Naive thymus-derived CD4-positive, alpha-beta T cell (primary cell): Measurements from ENCODE around the gene MRPL27. TPM values are rescaled to one million over a fixed set of nuclear protein-coding genes. Genes with fewer than 3 reads are reported as not detected.

Source experiments
- ATAC-seq: fragments of 150-1000 bp; cut with Tn5 transposase; 2 replicates; pipeline ENCODE4 v1.10.0; 2021; ENCODE audit warnings: mild to moderate bottlenecking, moderate library complexity
- CTCF ChIA-PET: fragments of 350-600 bp; sonication (Branson Sonifier 250); formaldehyde crosslinking; loops from one replicate; lab custom pipeline; 2021; ENCODE audit warnings: antibody characterized with exemption; lab: Charles Lee
- POLR2A ChIA-PET: fragments of 350-600 bp; sonication (Branson Sonifier 250); formaldehyde crosslinking; loops from one replicate; lab custom pipeline; 2021; ENCODE audit warnings: antibody characterized with exemption, inconsistent platforms; lab: Charles Lee
- DNase-seq, 9 donors: peaks; one replicate each; pipeline versions ENCODE4 v3.0.0 to v3.0.0-alpha.2; 2020 to 2022; ENCODE audit warnings: mixed read lengths in 1 of 9
- H3K27ac ChIP-seq: one replicate; pipeline ENCODE4 v1.7.0; 2013; ENCODE audit warnings: mild to moderate bottlenecking, low read depth, low read length, moderate library complexity
- H3K27me3 ChIP-seq, 2 donors: one replicate each; pipeline ENCODE4 v1.7.0; 2013; ENCODE audit warnings: low read length in 2 of 2, mild to moderate bottlenecking in 2 of 2, moderate library complexity in 2 of 2; ENCODE audit not compliant: control insufficient read depth in 2 of 2, insufficient read depth in 2 of 2
- H3K36me3 ChIP-seq, 3 experiments: 1 replicate in 2 of 3; 2 replicates in 1 of 3; pipeline ENCODE4 v1.7.0; 2013; ENCODE audit warnings: low read length in 3 of 3, mild to moderate bottlenecking in 3 of 3, moderate library complexity in 1 of 3; ENCODE audit not compliant: insufficient read depth in 3 of 3, control insufficient read depth in 2 of 3
- H3K4me1 ChIP-seq, 2 donors: one replicate each; pipeline ENCODE4 v1.7.0; 2013; ENCODE audit warnings: low read length in 2 of 2, mild to moderate bottlenecking in 2 of 2, moderate library complexity in 1 of 2; ENCODE audit not compliant: control insufficient read depth in 2 of 2, insufficient read depth in 2 of 2
- H3K4me3 ChIP-seq: 2 replicates; pipeline ENCODE4 v1.7.0; 2013; ENCODE audit warnings: mild to moderate bottlenecking, low read length
- H3K9me3 ChIP-seq, 3 experiments: 1 replicate in 2 of 3; 2 replicates in 1 of 3; pipeline ENCODE4 v1.7.0; 2013; ENCODE audit warnings: low read length in 3 of 3; ENCODE audit not compliant: control insufficient read depth in 2 of 3
- H3K27ac Mint-ChIP-seq, 9 donors: one replicate each; pipeline ENCODE4 v1.8.0; 2020 to 2022; ENCODE audit warnings: mixed read lengths in 9 of 9, mild to moderate bottlenecking in 8 of 9, moderate library complexity in 5 of 9, inconsistent platforms in 2 of 9
- H3K27me3 Mint-ChIP-seq, 5 donors: one replicate each; pipeline ENCODE4 v1.8.0; 2021 to 2022; ENCODE audit warnings: mixed read lengths in 5 of 5, mild to moderate bottlenecking in 1 of 5
- H3K36me3 Mint-ChIP-seq, 5 donors: one replicate each; pipeline ENCODE4 v1.8.0; 2020 to 2022; ENCODE audit warnings: mixed read lengths in 5 of 5, mild to moderate bottlenecking in 3 of 5, inconsistent platforms in 1 of 5
- H3K4me1 Mint-ChIP-seq, 7 donors: one replicate each; pipeline ENCODE4 v1.8.0; 2020 to 2022; ENCODE audit warnings: mixed read lengths in 7 of 7, mild to moderate bottlenecking in 3 of 7, inconsistent platforms in 1 of 7
- H3K4me3 Mint-ChIP-seq, 10 donors: one replicate each; pipeline ENCODE4 v1.8.0; 2020 to 2022; ENCODE audit warnings: mild to moderate bottlenecking in 10 of 10, mixed read lengths in 10 of 10, moderate library complexity in 6 of 10, inconsistent platforms in 2 of 10
- H3K9me3 Mint-ChIP-seq, 11 donors: one replicate each; pipeline ENCODE4 v1.8.0; 2020 to 2022; ENCODE audit warnings: mixed read lengths in 11 of 11, mild to moderate bottlenecking in 4 of 11, inconsistent platforms in 1 of 11, moderate library complexity in 1 of 11
- intact Hi-C, 2 donors: fragments of 100-400 bp; cut with micrococcal nuclease; formaldehyde crosslinking; loops; one replicate each; pipeline ENCODE4 v1.15.1; 2023
- polyA plus RNA-seq, 2 donors: library from polyadenylated mRNA; unstranded; fragments of 300-500 nt; fragmentation: Illumina TruSeq; gene quantifications; one replicate each; pipeline ENCODE4 v1.2.3, GENCODE V29; 2021
- total RNA-seq, 6 experiments: library from RNA in 5 of 6; stranded (reverse) in 5 of 6; gene quantifications; 1 replicate in 5 of 6; 2 replicates in 1 of 6; pipeline ENCODE4 v1.2.3 and lab custom pipeline; 2021 to 2026

Gene MRPL27
- total and polyA plus RNA-seq, 7 experiments from 2014 or later: 29.5 to 64.7 (median 34.4) TPM

DNA sequence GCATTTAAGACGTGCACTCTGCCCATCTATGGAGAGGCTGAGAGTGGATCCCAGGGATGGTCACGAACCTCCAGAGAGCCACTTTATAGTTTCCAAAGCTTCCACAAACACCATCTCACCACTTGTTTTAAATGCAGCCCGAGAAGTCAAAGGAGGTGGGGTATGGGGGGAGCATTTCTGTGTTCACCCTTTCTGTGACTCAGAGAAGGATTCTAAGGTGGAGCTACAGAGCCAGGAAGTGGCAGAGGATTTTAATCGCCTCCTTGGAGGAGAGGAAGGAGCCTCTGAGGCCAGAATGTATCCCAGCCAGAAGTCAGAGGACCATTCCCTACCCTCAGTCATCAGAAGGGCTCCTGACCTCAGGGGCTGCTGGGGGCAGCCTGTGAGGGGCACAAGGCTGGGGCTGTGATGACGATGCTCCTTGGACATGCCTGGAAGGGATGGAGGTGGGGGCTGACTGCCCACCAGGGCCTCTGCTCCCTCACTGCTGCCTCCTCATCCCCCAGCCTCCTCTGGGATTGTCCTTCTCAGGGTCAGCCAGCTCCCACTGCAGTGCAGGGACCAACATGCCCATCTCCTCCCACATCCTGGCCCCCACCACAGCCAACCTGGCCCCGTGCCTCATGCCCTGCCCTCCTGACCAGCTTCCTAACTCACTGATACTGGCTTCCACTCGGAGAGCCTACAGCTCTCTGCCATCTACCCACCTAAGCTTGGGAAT lies 24.3 kb downstream of the MRPL27 start:
- H3K27ac Mint-ChIP-seq: peak overlapping the region in 7 of 9 donors; percentile 34 to 88 (median 85)
- H3K27me3 Mint-ChIP-seq: no peaks in the 10 kb centered on the region
- no peaks in the 10 kb centered on the region for H3K9me3 ChIP-seq
- ATAC-seq: no peak
- peaks cover 22% of the 10 kb centered on the region in 2 donors for H3K4me1 ChIP-seq
- no peak overlapping the region for H3K27ac ChIP-seq
- no peak overlapping the region for H3K4me3 ChIP-seq
- DNase-seq: no peak
- peaks cover 0 to 12% (median 0%) of the 10 kb centered on the region in 3 experiments for H3K36me3 ChIP-seq
- CTCF ChIA-PET: interaction anchor here (1.0 to 3.4 kb wide), 2 partner anchors 13 to 14 kb away, joined by 3 to 14 read pairs; no protein-coding TSS in a partner anchor
- POLR2A ChIA-PET: interaction anchor here (0.6 to 1.3 kb wide), 4 partner anchors 13 to 1782 kb away, joined by 3 to 4 read pairs (median 4); partner anchors contain the start of gene LRRC59
- H3K4me3 Mint-ChIP-seq: peak overlapping the region in 9 of 10 donors; percentile 8 to 91 (median 86)
- H3K4me1 Mint-ChIP-seq: peaks cover 30 to 50% (median 42%) of the 10 kb centered on the region in 7 donors
- no peaks in the 10 kb centered on the region for H3K9me3 Mint-ChIP-seq
- no peaks in the 10 kb centered on the region for H3K27me3 ChIP-seq
- H3K36me3 Mint-ChIP-seq: peaks cover 0 to 4% (median 0%) of the 10 kb centered on the region in 5 donors
- intact Hi-C loops: no loop called here

GRCh38 chr17:50347894-50348291 lies 25.1 kb downstream of the MRPL27 start:
- H3K27ac ChIP-seq: peak overlapping the region; percentile 84
- peaks cover 0 to 5% (median 0%) of the 10 kb centered on the region in 3 experiments for H3K36me3 ChIP-seq
- Mint-ChIP-seq H3K4me1 (peaks cover 25 to 50% (median 39%) of the 10 kb centered on the region in 7 donors), H3K27me3 (no peaks in the 10 kb centered on the region), H3K27ac (peak overlapping the region; percentile 50 to 93 (median 86)), H3K4me3 (peak overlapping the region; percentile 74 to 92 (median 87)), H3K9me3 (no peaks in the 10 kb centered on the region), H3K36me3 (peaks cover 0 to 3% (median 0%) of the 10 kb centered on the region in 5 donors)
- ATAC-seq (no peak), DNase-seq (no peak)
- no peaks in the 10 kb centered on the region for H3K27me3 ChIP-seq
- intact Hi-C loops: no loop called here
- H3K4me1 ChIP-seq: peaks cover 22% of the 10 kb centered on the region in 2 donors
- POLR2A ChIA-PET: interaction anchor here (0.7 to 1.3 kb wide), 3 partner anchors 10 to 50 kb away, joined by 3 read pairs; partner anchors contain the start of gene LRRC59
- H3K9me3 ChIP-seq: no peaks in the 10 kb centered on the region
- H3K4me3 ChIP-seq: no peak overlapping the region
- CTCF ChIA-PET: interaction anchor here (3.4 kb wide), 1 partner anchor 14 kb away, joined by 14 read pairs; no protein-coding TSS in a partner anchor

DNA sequence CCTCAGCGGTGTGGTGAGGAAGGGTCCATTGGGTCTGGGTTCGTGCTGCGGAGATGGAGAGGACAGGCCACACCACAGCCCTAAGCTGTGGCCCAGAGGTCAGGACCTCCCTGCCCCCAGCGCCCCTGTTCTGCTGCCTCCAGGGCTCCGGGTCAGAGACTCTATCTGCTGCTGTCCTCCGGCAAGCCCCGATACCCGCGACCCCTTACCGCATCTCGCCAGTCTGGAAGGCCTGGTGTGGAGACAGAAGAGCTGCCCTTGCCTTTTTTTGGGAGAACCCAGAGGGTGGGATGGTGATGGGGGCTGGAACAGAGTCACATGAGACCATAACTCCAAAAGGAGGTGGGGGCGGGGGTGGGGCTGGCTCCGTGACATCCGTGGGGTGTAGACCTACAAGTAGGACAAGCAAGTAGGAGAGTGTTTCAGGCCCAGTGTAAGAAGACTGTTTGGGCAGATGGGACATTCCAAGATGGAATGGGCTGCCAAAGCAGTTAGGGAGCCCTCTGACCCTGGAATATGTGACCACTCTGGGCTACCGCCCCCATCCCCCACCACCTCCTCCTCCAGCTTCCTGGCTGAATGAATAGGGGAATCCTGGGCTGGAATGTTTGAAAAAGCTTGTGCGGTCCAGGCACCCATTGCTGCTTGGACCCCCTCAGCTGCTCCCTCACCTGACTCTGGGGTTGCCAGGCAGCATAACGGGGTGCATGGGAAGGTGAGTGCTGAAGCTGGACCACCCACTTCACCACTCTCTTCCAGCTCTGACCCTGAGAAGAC lies 25.7 kb downstream of the MRPL27 start:
- DNase-seq: no peak
- H3K27ac ChIP-seq: peak overlapping the region; percentile 84
- H3K27ac Mint-ChIP-seq: peak overlapping the region; percentile 81 to 93 (median 86)

DNA sequence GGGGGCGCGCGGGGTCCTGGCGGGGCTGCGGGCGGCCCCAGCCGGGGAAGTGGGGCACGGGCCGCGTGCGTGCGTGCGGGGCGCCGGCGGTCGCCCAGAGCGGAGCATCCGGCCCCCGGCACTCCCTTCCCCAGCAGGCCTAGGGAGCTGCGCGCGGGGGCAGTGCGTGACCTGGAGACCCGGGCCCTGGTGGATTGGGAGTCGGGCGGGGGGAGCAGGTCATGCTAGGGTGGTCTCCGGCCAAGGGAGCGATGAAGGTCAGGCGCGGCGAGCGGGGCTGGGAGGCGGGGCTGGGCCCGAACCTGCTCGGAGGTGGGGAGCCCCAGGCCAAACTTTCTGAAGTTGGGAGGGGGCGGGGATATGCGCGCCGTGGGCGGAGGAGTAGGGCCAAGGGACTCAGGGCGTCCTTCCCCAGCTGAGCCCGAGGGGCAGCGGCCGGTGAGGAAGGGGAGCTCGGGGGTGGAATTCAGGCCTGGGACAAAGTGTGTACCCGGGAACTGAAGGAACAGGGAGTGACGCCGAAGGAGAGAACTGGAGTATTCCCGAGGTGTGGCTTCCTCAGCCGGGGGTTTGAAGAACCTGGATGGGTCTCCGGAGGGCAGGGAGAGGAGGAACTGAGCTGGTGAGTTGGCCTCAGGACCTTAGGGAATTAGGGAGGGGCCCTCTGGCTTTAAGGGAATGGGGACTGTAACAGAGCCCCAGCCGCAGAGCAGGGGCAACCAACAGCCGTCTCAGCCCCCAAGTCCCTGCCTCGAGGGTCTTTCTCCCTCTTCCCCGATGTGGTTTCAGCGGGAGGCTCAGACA lies 26.5 kb downstream of the MRPL27 start:
- Histone ChIP-seq H3K36me3 (peaks cover 0 to 3% (median 0%) of the 10 kb centered on the region in 3 experiments), H3K27ac (peak overlapping the region; percentile 84), H3K9me3 (no peaks in the 10 kb centered on the region), H3K27me3 (no peaks in the 10 kb centered on the region), H3K4me1 (peaks cover 22% of the 10 kb centered on the region in 2 donors), H3K4me3 (peak overlapping the region; percentile 79)
- Mint-ChIP-seq H3K4me3 (peak overlapping the region; percentile 77 to 92 (median 87)), H3K27ac (peak overlapping the region; percentile 81 to 93 (median 86)), H3K27me3 (no peaks in the 10 kb centered on the region), H3K9me3 (no peaks in the 10 kb centered on the region), H3K36me3 (no peaks in the 10 kb centered on the region), H3K4me1 (peaks cover 24 to 50% (median 38%) of the 10 kb centered on the region in 7 donors)
- intact Hi-C loops: loop anchor here (1.0 kb wide), 3 partner anchors 26 to 51 kb away; partner anchors contain the start of genes EME1 (in 1 of the 2), LRRC59 (in 1 of the 2) and MRPL27 (in 1 of the 2)
- POLR2A ChIA-PET: interaction anchor here (0.7 to 2.2 kb wide), 9 partner anchors 10 to 373 kb away, joined by 3 to 16 read pairs (median 3); partner anchors contain the start of genes EME1, LRRC59, LUC7L3 and MRPL27
- DNase-seq (peak in 1 of 9 donors; percentile 70), ATAC-seq (peak; percentile 68)
- CTCF ChIA-PET: interaction anchor here (0.7 to 3.4 kb wide), 3 partner anchors 16 to 52 kb away, joined by 4 to 14 read pairs (median 5); partner anchors contain the start of gene LRRC59

More for the DNA sequence above, 25.7 kb downstream of the MRPL27 start:
- peak overlapping the region; percentile 79 for H3K4me3 ChIP-seq
- H3K4me1 ChIP-seq: peaks cover 22% of the 10 kb centered on the region in 2 donors
- no peaks in the 10 kb centered on the region for H3K9me3 ChIP-seq
- H3K36me3 Mint-ChIP-seq: peaks cover 0 to 1% (median 0%) of the 10 kb centered on the region in 5 donors
- no peak for ATAC-seq
- no peaks in the 10 kb centered on the region for H3K27me3 Mint-ChIP-seq
- H3K27me3 ChIP-seq: no peaks in the 10 kb centered on the region
- no peaks in the 10 kb centered on the region for H3K9me3 Mint-ChIP-seq
- peaks cover 0 to 3% (median 0%) of the 10 kb centered on the region in 3 experiments for H3K36me3 ChIP-seq
- ChIA-PET CTCF (interaction anchor here (3.4 kb wide), 1 partner anchor 15 kb away, joined by 14 read pairs; no protein-coding TSS in a partner anchor), POLR2A (interaction anchor here (0.6 to 2.2 kb wide), 8 partner anchors 11 to 285 kb away, joined by 3 to 16 read pairs (median 3); partner anchors contain the start of genes LRRC59 and PDK2)
- H3K4me1 Mint-ChIP-seq: peaks cover 24 to 50% (median 39%) of the 10 kb centered on the region in 7 donors
- H3K4me3 Mint-ChIP-seq: peak overlapping the region; percentile 77 to 92 (median 87)
- intact Hi-C loops: no loop called here

DNA sequence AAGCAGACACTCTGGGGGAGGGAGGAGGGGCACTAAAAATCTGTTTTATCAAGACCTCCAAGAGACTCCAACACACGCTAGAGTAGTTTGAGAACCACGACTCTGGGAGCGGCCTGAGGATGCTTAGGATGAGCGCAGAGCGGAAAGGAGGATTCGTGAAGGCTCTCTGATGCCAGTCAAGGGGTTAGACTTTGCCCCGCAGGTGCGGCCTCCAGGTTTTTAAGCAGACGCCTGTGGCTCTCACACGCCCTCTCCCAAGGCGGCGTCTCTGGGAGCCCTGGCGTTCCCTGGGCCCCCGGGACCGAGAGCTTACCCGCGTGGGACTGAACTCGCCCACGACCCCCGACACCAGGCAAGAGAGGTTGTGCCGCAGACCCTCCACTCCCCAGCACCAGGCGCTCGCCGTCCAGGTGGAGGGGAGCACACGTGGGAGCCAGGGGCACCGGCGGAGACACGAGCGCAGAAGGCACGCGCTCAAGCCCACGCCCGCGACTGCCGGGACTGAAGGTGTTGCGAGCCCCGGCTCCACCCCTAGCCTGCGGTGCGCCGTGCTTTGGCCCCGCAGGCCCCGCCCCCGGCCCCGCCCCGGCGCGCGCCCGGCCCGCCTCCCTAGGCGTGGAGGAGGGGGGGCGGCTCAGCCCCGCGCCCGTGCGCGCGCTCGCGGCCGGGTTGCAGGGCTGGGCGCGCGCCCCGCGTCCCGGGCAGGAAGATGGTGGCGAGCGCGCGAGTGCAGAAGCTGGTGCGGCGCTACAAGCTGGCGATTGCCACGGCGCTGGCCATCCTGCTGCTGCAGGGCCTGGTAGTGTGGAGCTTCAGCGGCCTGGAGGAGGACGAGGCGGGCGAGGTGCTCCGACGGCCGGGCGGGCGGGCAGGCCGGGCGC lies 27.3 kb downstream of the MRPL27 start, which contains the start of gene XYLT2:
TSS of gene XYLT2 (plus strand) at position 695 of the 881 bp plus-strand sequence. CDS start at position 710, 15 bp downstream.
- ATAC-seq: peak; percentile 98
- Histone ChIP-seq H3K27ac (peak within 1 kb of the TSS; percentile 84), H3K27me3 (no peaks in the 10 kb centered on the region), H3K4me1 (peaks cover 22% of the 10 kb centered on the region in 2 donors), H3K36me3 (peaks cover 0 to 3% (median 0%) of the 10 kb centered on the region in 3 experiments), H3K4me3 (peak within 1 kb of the TSS; percentile 79), H3K9me3 (no peaks in the 10 kb centered on the region)
- POLR2A ChIA-PET: interaction anchor here (0.6 to 2.2 kb wide), 8 partner anchors 9 to 374 kb away, joined by 3 to 16 read pairs (median 6); partner anchors contain the start of genes EME1, LRRC59, LUC7L3 and MRPL27
- Mint-ChIP-seq H3K4me1 (peaks cover 17 to 45% (median 34%) of the 10 kb centered on the region in 7 donors), H3K9me3 (no peaks in the 10 kb centered on the region), H3K4me3 (peak within 1 kb of the TSS; percentile 77 to 94 (median 91)), H3K27me3 (no peaks in the 10 kb centered on the region), H3K27ac (peak within 1 kb of the TSS; percentile 85 to 95 (median 90)), H3K36me3 (no peaks in the 10 kb centered on the region)
- CTCF ChIA-PET: interaction anchor here (0.7 to 3.4 kb wide), 3 partner anchors 17 to 53 kb away, joined by 4 to 14 read pairs (median 5); partner anchors contain the start of gene LRRC59
- peak; percentile 89 to 98 (median 93) for DNase-seq
- intact Hi-C loops: loop anchor here (1.0 kb wide), 5 partner anchors 27 to 250 kb away; partner anchors contain the start of genes ACSF2 (in 1 of the 2), EME1 (in 1 of the 2), LRRC59 (in 1 of the 2) and MRPL27 (in 1 of the 2)
